HS-5 (cell line): Measurements from ENCODE around the gene RPS16.

Experiments
- DNase-seq: peaks from one replicate; pipeline ENCODE4 v3.0.0-alpha.2; 2012; ENCODE audit warnings: low read depth

The RPS16 gene

GRCh38 chr19:39407660-39408391, 27.9 kb downstream of the RPS16 start:
- DNase-seq = no peak

GRCh38 chr19:39407410-39407659, 28.4 kb downstream of the RPS16 start:
- DNase-seq = no peak

- no peak for DNase-seq
Measured at GRCh38 chr19:39406656-39407409, 28.9 kb downstream of the RPS16 start, which contains the start of gene ZFP36. ZFP36 (plus strand) TSS chr19:39406847; CDS start chr19:39406905, 58 bp downstream.

GRCh38 chr19:39405958-39406655, 29.6 kb downstream of the RPS16 start:
- no peak for DNase-seq

- no peak for DNase-seq
Measured at GRCh38 chr19:39405261-39405957, 30.3 kb downstream of the RPS16 start.

- DNase-seq = peak; percentile 98
Measured at GRCh38 chr19:39403331-39404312, 32.1 kb downstream of the RPS16 start.

- DNase-seq = no peak
Measured at GRCh38 chr19:39402346-39403300, 33.1 kb downstream of the RPS16 start.

- DNase-seq = no peak
Measured at GRCh38 chr19:39401549-39402345, 34.0 kb downstream of the RPS16 start.

GRCh38 chr19:39401070-39401548, 34.6 kb downstream of the RPS16 start:
- DNase-seq = no peak

- no peak for DNase-seq
Measured at GRCh38 chr19:39400061-39400460, 35.7 kb downstream of the RPS16 start.

GRCh38 chr19:39399668-39400050, 36.1 kb downstream of the RPS16 start:
- DNase-seq = no peak

- DNase-seq = no peak
Measured at GRCh38 chr19:39398297-39398864, 37.4 kb downstream of the RPS16 start.

GRCh38 chr19:39397360-39398296, 38.1 kb downstream of the RPS16 start:
- DNase-seq = no peak

- DNase-seq = peak; percentile 99
Measured at GRCh38 chr19:39390751-39391437, 44.9 kb downstream of the RPS16 start, which contains the start of the genes MED29 and PAF1. MED29 (plus strand) TSS chr19:39391378; CDS start chr19:39391423, 45 bp downstream. PAF1 (minus strand) TSS chr19:39391106; CDS start chr19:39390864, 242 bp downstream.

- DNase-seq = no peak
Measured at GRCh38 chr19:39390451-39390750, 45.3 kb downstream of the RPS16 start.

GRCh38 chr19:39389631-39390414, 45.9 kb downstream of the RPS16 start:
- no peak for DNase-seq
